ENCODE results near the gene NFIA.

Gene NFIA

DNA sequence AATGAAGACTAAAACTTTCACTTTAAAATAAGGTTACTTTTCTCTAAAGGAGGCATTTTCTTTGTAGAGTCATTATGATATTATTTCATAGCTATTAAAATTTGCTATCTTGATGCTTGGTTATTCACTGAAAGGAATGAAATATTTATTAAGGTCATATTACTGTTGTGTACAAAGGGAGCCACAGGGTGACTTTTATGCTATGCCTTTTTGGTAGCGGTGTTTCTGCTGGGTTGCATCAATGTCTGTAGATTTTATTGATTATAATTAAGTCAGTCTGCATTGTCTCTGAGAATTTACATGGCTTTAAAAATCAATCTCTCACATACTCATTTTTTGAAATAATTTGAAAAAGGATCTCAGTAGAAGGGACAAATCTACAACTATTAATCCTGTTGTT is 84.9 kb downstream of the NFIA start:
- Histone ChIP-seq H3K27me3 (ENCODE audit: insufficient read depth, poor library complexity, severe bottlenecking) (no peaks in the 10 kb centered on the region), H3K27ac (ENCODE audit: poor library complexity, severe bottlenecking) (no peak overlapping the region), H3K9me3 (ENCODE audit: severe bottlenecking) (no peaks in the 10 kb centered on the region), H3K4me3 (ENCODE audit: severe bottlenecking) (no peak overlapping the region), H3K36me3 (ENCODE audit: low read depth) (no peaks in the 10 kb centered on the region), H3K4me1 (ENCODE audit: insufficient read depth, poor library complexity, severe bottlenecking) (peaks cover 20% of the 10 kb centered on the region)
- TF ChIP-seq, protein P1, sequence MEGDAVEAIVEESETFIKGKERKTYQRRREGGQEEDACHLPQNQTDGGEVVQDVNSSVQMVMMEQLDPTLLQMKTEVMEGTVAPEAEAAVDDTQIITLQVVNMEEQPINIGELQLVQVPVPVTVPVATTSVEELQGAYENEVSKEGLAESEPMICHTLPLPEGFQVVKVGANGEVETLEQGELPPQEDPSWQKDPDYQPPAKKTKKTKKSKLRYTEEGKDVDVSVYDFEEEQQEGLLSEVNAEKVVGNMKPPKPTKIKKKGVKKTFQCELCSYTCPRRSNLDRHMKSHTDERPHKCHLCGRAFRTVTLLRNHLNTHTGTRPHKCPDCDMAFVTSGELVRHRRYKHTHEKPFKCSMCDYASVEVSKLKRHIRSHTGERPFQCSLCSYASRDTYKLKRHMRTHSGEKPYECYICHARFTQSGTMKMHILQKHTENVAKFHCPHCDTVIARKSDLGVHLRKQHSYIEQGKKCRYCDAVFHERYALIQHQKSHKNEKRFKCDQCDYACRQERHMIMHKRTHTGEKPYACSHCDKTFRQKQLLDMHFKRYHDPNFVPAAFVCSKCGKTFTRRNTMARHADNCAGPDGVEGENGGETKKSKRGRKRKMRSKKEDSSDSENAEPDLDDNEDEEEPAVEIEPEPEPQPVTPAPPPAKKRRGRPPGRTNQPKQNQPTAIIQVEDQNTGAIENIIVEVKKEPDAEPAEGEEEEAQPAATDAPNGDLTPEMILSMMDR (IDR thresholded peaks at IDR 0.05; ENCODE audit: poor library complexity, severe bottlenecking): no peak
- no peak for DNase-seq (ENCODE audit: low spot score)
- ATAC-seq (ENCODE audit: low read depth): no peak

DNA sequence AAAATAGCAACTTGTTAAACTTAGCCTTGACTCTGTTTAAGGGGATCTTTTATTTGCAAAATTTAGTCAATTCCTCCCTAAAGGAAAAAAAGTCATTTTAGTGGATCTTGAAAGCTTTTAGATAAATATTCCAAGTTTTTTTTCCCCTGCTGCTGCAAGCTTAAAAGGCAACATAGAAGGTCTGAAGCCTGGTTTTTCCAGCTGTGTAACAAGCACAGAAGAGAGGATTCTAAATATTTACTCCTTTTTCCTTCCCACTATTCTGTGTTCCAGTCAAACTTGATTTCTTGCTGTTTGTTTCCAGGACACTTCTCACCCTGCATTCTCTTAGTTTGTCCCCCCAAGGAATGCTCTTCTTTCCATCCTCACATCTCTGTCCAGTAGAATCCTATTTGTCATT is 86.7 kb downstream of the NFIA start:
- no peak overlapping the region for H3K4me3 ChIP-seq (ENCODE audit: severe bottlenecking)
- H3K4me1 ChIP-seq (ENCODE audit: insufficient read depth, poor library complexity, severe bottlenecking): peaks cover 8% of the 10 kb centered on the region
- no peaks in the 10 kb centered on the region for H3K36me3 ChIP-seq (ENCODE audit: low read depth)
- ATAC-seq (ENCODE audit: low read depth) (no peak), DNase-seq (ENCODE audit: low spot score) (no peak)
- H3K27me3 ChIP-seq (ENCODE audit: insufficient read depth, poor library complexity, severe bottlenecking): no peaks in the 10 kb centered on the region
- TF ChIP-seq, protein P1 (IDR thresholded peaks at IDR 0.05; ENCODE audit: poor library complexity, severe bottlenecking): no peak
- no peak overlapping the region for H3K27ac ChIP-seq (ENCODE audit: poor library complexity, severe bottlenecking)
- no peaks in the 10 kb centered on the region for H3K9me3 ChIP-seq (ENCODE audit: severe bottlenecking)

DNA sequence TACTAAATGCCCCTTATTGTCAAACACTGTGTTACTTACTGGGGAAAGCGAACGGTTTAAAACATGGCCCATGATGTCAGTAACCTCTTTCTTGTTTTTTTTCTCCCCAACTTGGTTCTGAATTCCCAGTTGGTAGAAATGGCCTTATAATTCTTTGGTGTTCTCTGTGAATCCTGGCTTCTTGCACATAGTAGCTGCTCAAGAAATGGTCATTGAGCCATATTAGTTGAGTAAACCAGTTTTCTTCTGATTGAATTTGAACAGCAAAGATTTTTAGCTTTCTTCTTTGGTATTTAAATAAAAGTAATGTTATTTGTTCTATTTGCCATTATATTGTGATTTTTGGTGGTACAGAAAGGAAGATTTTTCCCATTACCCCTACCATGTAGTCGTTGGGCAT is 87.3 kb downstream of the NFIA start:
- ATAC-seq (ENCODE audit: low read depth) (no peak), DNase-seq (ENCODE audit: low spot score) (no peak)
- H3K36me3 ChIP-seq (ENCODE audit: low read depth): no peaks in the 10 kb centered on the region
- H3K9me3 ChIP-seq (ENCODE audit: severe bottlenecking): no peaks in the 10 kb centered on the region
- H3K4me3 ChIP-seq (ENCODE audit: severe bottlenecking): no peak overlapping the region
- no peaks in the 10 kb centered on the region for H3K27me3 ChIP-seq (ENCODE audit: insufficient read depth, poor library complexity, severe bottlenecking)
- TF ChIP-seq, protein P1 (IDR thresholded peaks at IDR 0.05; ENCODE audit: poor library complexity, severe bottlenecking): no peak
- peaks cover 8% of the 10 kb centered on the region for H3K4me1 ChIP-seq (ENCODE audit: insufficient read depth, poor library complexity, severe bottlenecking)
- peak overlapping the region; percentile 5 for H3K27ac ChIP-seq (ENCODE audit: poor library complexity, severe bottlenecking)

DNA sequence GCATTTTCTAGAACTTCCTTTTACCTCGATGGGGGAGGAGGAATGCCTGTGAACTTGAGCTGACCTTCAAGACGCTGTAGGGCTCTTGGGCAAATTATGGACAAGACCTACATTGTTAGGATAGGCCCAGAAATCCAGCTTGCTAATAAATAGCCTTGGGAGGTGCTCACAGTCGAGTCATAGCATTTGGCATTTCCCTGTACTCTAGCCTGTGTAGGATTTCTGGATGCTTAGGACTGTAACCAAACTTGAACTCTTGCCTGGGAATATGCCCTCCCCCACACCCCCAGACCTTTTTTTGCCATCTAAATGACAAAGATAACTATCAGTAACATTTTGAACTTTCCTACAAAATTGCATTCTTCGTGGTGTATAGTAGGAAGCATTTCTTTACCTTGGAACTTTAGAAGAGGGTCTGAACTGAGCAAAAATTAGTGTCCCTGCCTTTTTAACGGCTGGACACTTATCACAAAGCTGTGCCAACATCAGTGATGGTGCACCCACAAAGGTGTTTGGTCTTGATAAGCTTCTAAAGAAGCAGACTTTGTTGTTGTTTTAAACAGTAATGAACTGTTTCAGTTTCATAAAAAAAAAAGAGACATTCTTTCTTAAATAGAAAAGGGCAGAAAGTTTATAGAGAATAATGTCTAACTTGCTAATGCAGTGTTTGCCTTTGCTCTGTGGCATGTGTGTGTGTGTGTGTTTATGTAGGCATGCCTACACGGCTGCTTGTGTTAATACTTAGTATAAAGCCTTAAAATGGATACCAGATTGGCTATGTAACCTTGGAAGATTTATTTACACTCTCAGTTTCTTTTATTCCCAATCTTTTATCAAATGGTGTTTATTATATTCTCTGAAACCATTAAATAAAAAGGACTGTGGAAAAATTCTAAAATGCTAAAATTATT is 88.2 kb downstream of the NFIA start:
- H3K36me3 ChIP-seq (ENCODE audit: low read depth): no peaks in the 10 kb centered on the region
- no peaks in the 10 kb centered on the region for H3K27me3 ChIP-seq (ENCODE audit: insufficient read depth, poor library complexity, severe bottlenecking)
- DNase-seq (ENCODE audit: low spot score) (no peak), ATAC-seq (ENCODE audit: low read depth) (peak; percentile 88)
- no peak overlapping the region for H3K4me3 ChIP-seq (ENCODE audit: severe bottlenecking)
- peak overlapping the region; percentile 5 for H3K27ac ChIP-seq (ENCODE audit: poor library complexity, severe bottlenecking)
- H3K4me1 ChIP-seq (ENCODE audit: insufficient read depth, poor library complexity, severe bottlenecking): peaks cover 8% of the 10 kb centered on the region
- H3K9me3 ChIP-seq (ENCODE audit: severe bottlenecking): no peaks in the 10 kb centered on the region
- TF ChIP-seq, protein P1 (IDR thresholded peaks at IDR 0.05; ENCODE audit: poor library complexity, severe bottlenecking): no peak

DNA sequence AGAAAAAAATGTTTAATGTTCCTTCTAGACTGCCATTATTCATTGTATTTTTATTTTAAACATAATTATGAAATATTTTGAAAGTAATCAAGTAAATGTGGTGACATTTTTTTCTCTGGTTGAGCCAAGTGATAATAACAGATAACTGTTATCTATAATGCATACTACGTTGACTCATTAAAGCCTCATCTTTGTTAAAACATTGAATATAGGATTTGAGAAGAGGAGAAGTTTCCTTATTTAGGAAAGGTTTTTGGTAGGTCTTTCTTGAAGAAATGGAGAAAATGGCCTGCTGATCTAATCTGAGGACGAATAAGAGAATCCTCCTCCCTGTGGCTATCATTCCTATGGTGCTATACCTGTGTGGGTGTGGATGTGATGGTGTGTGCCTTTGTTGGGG is 89.0 kb downstream of the NFIA start:
- peaks cover 8% of the 10 kb centered on the region for H3K4me1 ChIP-seq (ENCODE audit: insufficient read depth, poor library complexity, severe bottlenecking)

More for the DNA sequence above, 89.0 kb downstream of the NFIA start:
- H3K36me3 ChIP-seq (ENCODE audit: low read depth): no peaks in the 10 kb centered on the region
- no peak overlapping the region for H3K27ac ChIP-seq (ENCODE audit: poor library complexity, severe bottlenecking)
- ATAC-seq (ENCODE audit: low read depth): no peak
- H3K27me3 ChIP-seq (ENCODE audit: insufficient read depth, poor library complexity, severe bottlenecking): no peaks in the 10 kb centered on the region
- no peaks in the 10 kb centered on the region for H3K9me3 ChIP-seq (ENCODE audit: severe bottlenecking)
- TF ChIP-seq, protein P1 (IDR thresholded peaks at IDR 0.05; ENCODE audit: poor library complexity, severe bottlenecking): no peak
- H3K4me3 ChIP-seq (ENCODE audit: severe bottlenecking): no peak overlapping the region
- DNase-seq (ENCODE audit: low spot score): no peak

Measured in RWPE2 (cell line).